KOPT-K1 (cell line): ENCODE data around the gene XG.
"Not testable (repeated sequence)": the region's sequence is repeated elsewhere in the genome, so short reads cannot be mapped to it uniquely, and the experiment has no call there.

Source experiments
- H3K27ac ChIP-seq: fragments of 200-600 bp; sonication (generic); 2 replicates; pipeline ENCODE4 v1.5.1; 2016; ENCODE audit warnings: antibody characterized with exemption, mild to moderate bottlenecking, low read depth, low read length; ENCODE audit not compliant: poor library complexity, severe bottlenecking
- H3K36me3 ChIP-seq: fragments of 200-600 bp; sonication (generic); 2 replicates; pipeline ENCODE4 v1.5.1; 2017; ENCODE audit warnings: antibody characterized with exemption, mild to moderate bottlenecking, low read length, moderate library complexity; ENCODE audit not compliant: insufficient read depth
- H3K9me3 ChIP-seq: fragments of 200-600 bp; sonication (generic); 2 replicates; pipeline ENCODE4 v1.5.1; 2017; ENCODE audit warnings: antibody characterized with exemption, low read length, mild to moderate bottlenecking; ENCODE audit not compliant: insufficient read depth, poor library complexity, severe bottlenecking

The XG gene

GRCh38 chrX:2755163-2755715 is 3.4 kb downstream of the XG start:
- not testable (repeated sequence) for H3K9me3 ChIP-seq, H3K27ac ChIP-seq, H3K36me3 ChIP-seq

DNA sequence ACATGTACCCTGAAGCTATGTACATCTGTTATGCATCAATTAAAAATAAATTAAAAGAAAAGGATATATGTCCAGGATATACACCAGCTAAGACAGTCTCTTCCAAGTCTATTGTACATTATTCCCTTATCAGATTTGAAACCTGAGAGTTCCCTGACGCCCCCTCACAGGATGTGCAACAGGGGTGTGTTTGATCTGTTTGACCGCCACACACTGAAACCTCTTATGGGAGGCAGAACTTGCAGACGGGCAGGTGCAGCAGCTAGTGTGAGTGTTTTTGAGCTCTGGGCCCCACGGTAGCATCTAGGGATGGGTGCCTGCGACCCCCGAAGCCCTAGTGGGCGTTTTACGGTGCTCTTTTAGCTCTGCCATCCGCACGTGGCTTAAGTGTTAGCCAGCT is 4.7 kb downstream of the XG start:
- H3K36me3 ChIP-seq = no peaks in the 10 kb centered on the region
- no peak overlapping the region for H3K27ac ChIP-seq
- no peaks in the 10 kb centered on the region for H3K9me3 ChIP-seq

- Histone ChIP-seq H3K9me3 (no peaks in the 10 kb centered on the region), H3K27ac (no peak overlapping the region), H3K36me3 (no peaks in the 10 kb centered on the region)
Measured at GRCh38 chrX:2761246-2761645, 9.4 kb downstream of the XG start.

GRCh38 chrX:2762671-2763070 is 10.8 kb downstream of the XG start:
- not testable (repeated sequence) for H3K36me3 ChIP-seq, H3K9me3 ChIP-seq, H3K27ac ChIP-seq

DNA sequence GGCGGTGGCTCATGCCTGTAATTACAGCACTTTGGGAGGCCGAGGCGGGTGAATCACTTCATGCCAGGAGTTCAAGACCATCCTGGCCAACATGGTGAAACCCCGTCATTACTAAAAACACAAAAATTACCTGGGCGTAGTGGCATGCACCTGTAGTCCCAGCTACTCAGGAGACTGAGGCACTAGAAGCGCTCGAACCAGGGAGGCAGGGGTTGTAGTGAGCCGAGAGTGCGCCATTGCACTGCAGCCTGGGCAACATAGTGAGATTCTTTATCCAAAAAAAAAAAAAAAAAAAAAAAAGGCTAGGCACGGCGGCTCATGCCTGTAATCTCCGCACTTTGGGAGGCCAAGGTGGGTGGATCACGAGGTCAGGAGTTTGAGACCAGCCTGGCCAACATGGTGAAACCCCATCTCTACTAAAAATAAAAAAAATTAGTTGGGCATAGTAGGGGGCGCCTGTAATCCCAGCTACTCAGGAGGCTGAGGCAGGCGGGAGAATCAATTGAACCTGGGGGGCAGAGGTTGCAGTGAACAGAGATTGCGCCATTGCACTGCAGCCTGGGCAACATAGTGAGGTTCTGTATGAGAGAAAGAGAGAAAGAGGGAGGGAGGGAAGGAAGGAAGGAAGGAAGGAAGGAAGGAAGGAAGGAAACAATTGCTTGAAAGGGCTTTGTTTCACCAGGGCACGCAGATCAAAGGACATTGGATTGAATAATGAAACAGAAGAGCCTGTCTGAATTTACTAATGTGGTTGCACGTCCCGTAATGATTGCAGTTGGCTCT is 13.1 kb downstream of the XG start:
- H3K36me3 ChIP-seq, H3K27ac ChIP-seq, H3K9me3 ChIP-seq: not testable (repeated sequence)

DNA sequence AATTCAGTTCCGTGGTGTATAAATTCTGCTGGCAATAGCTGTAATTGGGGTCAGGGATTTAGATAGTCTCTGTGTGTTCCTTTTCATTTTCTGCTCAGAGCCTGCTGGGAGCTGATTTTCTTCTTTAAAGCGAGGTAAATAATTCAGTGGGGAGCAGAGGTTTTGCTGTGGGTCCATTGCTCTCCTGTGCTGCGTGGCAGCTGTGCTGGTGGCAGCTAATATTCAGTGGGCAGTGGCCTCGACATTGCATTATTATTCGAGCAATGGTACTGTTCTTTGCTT is 13.7 kb downstream of the XG start:
- no peaks in the 10 kb centered on the region for H3K36me3 ChIP-seq
- H3K9me3 ChIP-seq = no peaks in the 10 kb centered on the region
- no peak overlapping the region for H3K27ac ChIP-seq

GRCh38 chrX:2766906-2767305 is 15.1 kb downstream of the XG start:
- no peak overlapping the region for H3K27ac ChIP-seq
- H3K9me3 ChIP-seq = no peaks in the 10 kb centered on the region
- no peaks in the 10 kb centered on the region for H3K36me3 ChIP-seq

GRCh38 chrX:2767631-2768455 is 16.0 kb downstream of the XG start:
- Histone ChIP-seq H3K27ac (no peak overlapping the region), H3K9me3 (no peaks in the 10 kb centered on the region), H3K36me3 (no peaks in the 10 kb centered on the region)

DNA sequence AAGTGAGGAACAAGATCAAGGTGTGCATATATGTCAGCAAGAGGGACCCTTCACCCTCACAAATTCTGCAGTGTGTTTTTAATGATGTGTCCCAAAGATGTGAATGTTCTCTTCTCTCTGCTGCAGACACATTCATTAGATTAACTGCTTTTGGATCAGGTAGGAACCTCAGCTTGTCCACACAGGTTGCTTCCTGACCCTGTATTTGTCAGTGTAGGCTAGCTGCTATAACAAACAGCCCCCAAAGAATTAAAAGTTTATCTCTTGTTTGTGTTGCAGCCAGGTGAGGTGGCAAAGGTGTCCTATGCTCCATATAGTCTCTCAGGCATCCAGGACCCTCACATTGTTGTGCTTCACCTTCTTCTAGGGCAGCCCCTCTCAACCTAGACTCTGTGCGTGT is 17.8 kb downstream of the XG start:
- Histone ChIP-seq H3K9me3 (peaks cover under 1% of the 10 kb centered on the region), H3K27ac (no peak overlapping the region), H3K36me3 (no peaks in the 10 kb centered on the region)

DNA sequence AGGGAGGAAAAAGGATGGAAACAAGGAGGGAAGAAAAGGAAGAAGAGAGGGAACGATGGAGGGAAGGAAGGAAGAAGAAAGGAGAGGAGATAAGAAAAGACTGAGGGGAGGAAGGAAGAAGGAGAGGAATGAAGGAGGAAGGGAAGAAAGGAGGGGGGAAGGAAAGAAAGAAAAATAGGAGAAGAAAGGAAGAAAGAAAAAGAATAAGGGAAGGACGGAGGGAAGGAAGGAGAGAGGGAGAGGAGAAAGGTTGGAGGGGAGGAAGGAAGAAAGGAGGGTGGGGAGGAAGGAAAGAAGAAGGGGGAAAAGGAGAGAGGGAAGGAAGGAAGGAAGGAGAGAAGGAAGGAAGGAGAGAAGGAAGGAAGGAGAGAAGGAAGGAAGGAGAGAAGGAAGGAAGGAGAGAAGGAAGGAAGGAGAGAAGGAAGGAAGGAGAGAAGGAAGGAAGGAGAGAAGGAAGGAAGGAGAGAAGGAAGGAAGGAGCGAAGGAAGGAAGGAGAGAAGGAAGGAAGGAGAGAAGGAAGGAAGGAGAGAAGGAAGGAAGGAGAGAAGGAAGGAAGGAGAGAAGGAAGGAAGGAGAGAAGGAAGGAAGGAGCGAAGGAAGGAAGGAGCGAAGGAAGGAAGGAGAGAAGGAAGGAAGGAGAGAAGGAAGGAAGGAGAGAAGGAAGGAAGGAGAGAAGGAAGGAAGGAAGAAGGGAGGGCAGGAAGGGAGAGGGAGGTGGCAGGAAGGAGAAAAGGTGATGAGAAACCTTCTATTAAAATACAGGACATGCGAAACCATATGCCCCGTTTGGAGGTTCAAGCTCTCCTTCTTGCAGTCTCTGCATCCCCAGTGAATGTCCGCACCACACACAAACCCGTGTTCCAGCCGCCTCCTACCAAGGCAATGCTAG is 21.6 kb downstream of the XG start:
- not testable (repeated sequence) for H3K36me3 ChIP-seq, H3K9me3 ChIP-seq, H3K27ac ChIP-seq

DNA sequence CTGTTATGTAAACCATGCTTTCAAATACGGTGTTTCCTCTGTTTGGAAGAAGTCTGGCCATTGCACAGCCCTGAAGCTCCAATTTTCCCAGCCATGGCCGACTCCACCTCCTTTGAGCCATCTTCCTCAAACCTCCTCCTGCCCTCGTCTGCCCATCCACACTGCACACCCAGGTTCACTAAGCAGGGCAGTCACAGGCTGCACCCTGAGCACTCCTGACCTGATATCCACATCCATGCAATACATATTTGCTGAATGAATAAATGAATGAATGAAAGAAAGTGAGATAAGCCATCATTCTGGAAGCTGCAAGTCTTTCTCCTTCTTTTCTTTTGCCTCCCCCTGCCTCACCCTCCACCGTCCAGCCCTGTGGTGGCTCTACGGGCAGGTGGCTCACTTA is 22.2 kb downstream of the XG start:
- Histone ChIP-seq H3K27ac (no peak overlapping the region), H3K9me3 (peaks cover 5% of the 10 kb centered on the region), H3K36me3 (no peaks in the 10 kb centered on the region)

- H3K27ac ChIP-seq = no peak overlapping the region
- no peaks in the 10 kb centered on the region for H3K36me3 ChIP-seq
- peaks cover 5% of the 10 kb centered on the region for H3K9me3 ChIP-seq
Measured at GRCh38 chrX:2774776-2775175, 22.9 kb downstream of the XG start.

DNA sequence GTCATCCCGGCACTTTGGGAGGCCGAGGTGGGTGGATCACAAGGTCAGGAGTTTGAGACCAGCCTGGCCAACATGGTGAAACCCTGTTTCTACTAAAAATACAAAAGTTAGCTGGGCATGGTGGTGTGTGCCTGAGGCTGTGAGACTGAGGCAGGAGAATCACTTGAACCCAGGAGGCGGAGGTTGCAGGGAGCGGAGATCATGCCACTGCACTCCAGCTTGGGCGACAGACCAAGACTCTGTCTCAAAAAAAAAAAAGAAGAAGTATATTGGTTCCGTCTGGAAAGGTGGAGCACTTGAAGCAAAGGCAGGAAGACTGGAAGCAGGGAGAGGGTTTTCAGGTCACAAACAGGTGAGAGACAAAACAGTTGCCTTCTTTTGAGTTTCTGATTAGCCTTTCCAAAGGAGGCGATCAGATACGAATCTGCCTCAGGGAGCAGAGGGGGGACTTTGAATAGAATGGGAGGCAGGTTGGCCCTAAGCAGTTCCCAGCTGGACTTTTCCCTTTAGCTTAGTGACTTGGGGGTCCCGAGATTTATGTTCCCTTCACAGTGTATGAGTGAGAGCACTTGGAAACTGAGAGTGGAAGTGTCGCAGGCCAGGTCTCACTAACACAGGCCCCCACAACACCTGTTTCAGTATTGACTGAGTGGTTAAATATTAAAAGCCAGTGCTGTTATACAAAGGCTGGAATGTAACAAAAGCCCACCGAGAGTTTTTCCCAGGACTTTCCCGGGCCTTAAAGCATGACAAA is 28.8 kb downstream of the XG start:
- not testable (repeated sequence) for H3K9me3 ChIP-seq, H3K36me3 ChIP-seq
- peak overlapping the region; percentile 69 for H3K27ac ChIP-seq

DNA sequence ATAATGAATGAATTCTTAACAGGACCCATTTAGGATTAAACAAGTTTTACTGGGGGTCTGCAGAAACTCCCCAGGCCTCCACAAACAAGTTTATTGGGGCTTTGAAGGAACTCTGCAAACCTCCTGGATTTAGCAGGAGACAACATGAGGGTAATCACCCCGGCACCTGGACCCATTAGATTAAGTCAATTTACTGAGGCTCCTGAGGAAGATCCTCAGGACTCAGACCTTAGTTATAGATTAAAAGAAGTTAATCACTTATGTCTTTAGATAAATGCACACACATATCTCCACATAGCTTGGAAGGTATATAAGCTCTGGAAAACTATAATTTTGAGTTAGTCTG is 29.4 kb downstream of the XG start:
- Histone ChIP-seq H3K9me3 (no peaks in the 10 kb centered on the region), H3K27ac (peak overlapping the region; percentile 69), H3K36me3 (no peaks in the 10 kb centered on the region)
